ENCODE measurements around the gene USB1. TPM values are rescaled to one million over a fixed set of nuclear protein-coding genes. Genes with fewer than 3 reads are reported as not detected.
"Not testable (repeated sequence)": the region's sequence is repeated elsewhere in the genome, so short reads cannot be mapped to it uniquely, and the experiment has no call there.

USB1 gene
- total RNA-seq, 2 experiments from 2014 or later: 48.4 to 54.2 TPM

GRCh38 chr16:57977418-57978069 is 23.7 kb upstream of the USB1 start:
- CTCF ChIA-PET: interaction anchor here (0.9 to 1.6 kb wide), 3 partner anchors 22 to 79 kb away, joined by 3 read pairs; no protein-coding TSS in a partner anchor
- H3K4me1 Mint-ChIP-seq: no peaks in the 10 kb centered on the region
- no peaks in the 10 kb centered on the region for H3K36me3 Mint-ChIP-seq (ENCODE audit: low read depth)
- H3K27ac Mint-ChIP-seq: no peak overlapping the region
- no peak for DNase-seq
- peaks cover 5% of the 10 kb centered on the region for H3K27me3 Mint-ChIP-seq
- H3K9me3 Mint-ChIP-seq: no peaks in the 10 kb centered on the region
- H3K4me3 Mint-ChIP-seq: no peak overlapping the region
- POLR2A ChIA-PET: no interaction called here

- H3K4me3 Mint-ChIP-seq; H3K9me3 Mint-ChIP-seq; H3K36me3 Mint-ChIP-seq (ENCODE audit: low read depth); H3K4me1 Mint-ChIP-seq; POLR2A ChIA-PET; DNase-seq; H3K27me3 Mint-ChIP-seq; H3K27ac Mint-ChIP-seq: not testable (repeated sequence)
- CTCF ChIA-PET: interaction anchor here (1.6 kb wide), 1 partner anchor 79 kb away, joined by 3 read pairs; no protein-coding TSS in a partner anchor
Observed at GRCh38 chr16:57978070-57978465, 23.1 kb upstream of the USB1 start.

GRCh38 chr16:57979006-57979585 is 22.1 kb upstream of the USB1 start:
- Mint-ChIP-seq H3K4me1 (peaks cover under 1% of the 10 kb centered on the region), H3K9me3 (no peaks in the 10 kb centered on the region), H3K36me3 (ENCODE audit: low read depth) (no peaks in the 10 kb centered on the region), H3K27me3 (peaks cover 2% of the 10 kb centered on the region), H3K4me3 (no peak overlapping the region), H3K27ac (no peak overlapping the region)
- ChIA-PET CTCF (no interaction called here), POLR2A (no interaction called here)
- no peak for DNase-seq

- Mint-ChIP-seq H3K4me1 (peaks cover 14% of the 10 kb centered on the region), H3K27me3 (peaks cover 9% of the 10 kb centered on the region), H3K27ac (no peak overlapping the region), H3K9me3 (no peaks in the 10 kb centered on the region), H3K36me3 (ENCODE audit: low read depth) (no peaks in the 10 kb centered on the region), H3K4me3 (no peak overlapping the region)
- no peak for DNase-seq
- POLR2A ChIA-PET: no interaction called here
- CTCF ChIA-PET: no interaction called here
Observed at GRCh38 chr16:57981636-57982035, 19.6 kb upstream of the USB1 start.

- no peak overlapping the region for H3K27ac Mint-ChIP-seq
- no peak for DNase-seq
- no peaks in the 10 kb centered on the region for H3K9me3 Mint-ChIP-seq
- ChIA-PET POLR2A (no interaction called here), CTCF (no interaction called here)
- H3K4me1 Mint-ChIP-seq: peaks cover 14% of the 10 kb centered on the region
- peaks cover 9% of the 10 kb centered on the region for H3K27me3 Mint-ChIP-seq
- H3K36me3 Mint-ChIP-seq (ENCODE audit: low read depth): no peaks in the 10 kb centered on the region
- no peak overlapping the region for H3K4me3 Mint-ChIP-seq
Observed at GRCh38 chr16:57982385-57982784, 18.8 kb upstream of the USB1 start.

- peak; percentile 94 for DNase-seq
- Mint-ChIP-seq H3K4me1 (peaks cover 14% of the 10 kb centered on the region), H3K9me3 (no peaks in the 10 kb centered on the region), H3K36me3 (ENCODE audit: low read depth) (no peaks in the 10 kb centered on the region), H3K27me3 (peaks cover 9% of the 10 kb centered on the region), H3K27ac (no peak overlapping the region), H3K4me3 (peak overlapping the region; percentile 81)
- CTCF ChIA-PET: interaction anchor here (2.3 kb wide), 1 partner anchor 15 kb away, joined by 7 read pairs; no protein-coding TSS in a partner anchor
- POLR2A ChIA-PET: interaction anchor here (1.0 to 1.3 kb wide), 2 partner anchors 14 to 145 kb away, joined by 3 to 15 read pairs; partner anchors contain the start of gene CFAP20
Observed at GRCh38 chr16:57984443-57985203, 16.6 kb upstream of the USB1 start.

- H3K36me3 Mint-ChIP-seq (ENCODE audit: low read depth): no peaks in the 10 kb centered on the region
- no peaks in the 10 kb centered on the region for H3K9me3 Mint-ChIP-seq
- peaks cover 14% of the 10 kb centered on the region for H3K4me1 Mint-ChIP-seq
- no peak for DNase-seq
- peaks cover 9% of the 10 kb centered on the region for H3K27me3 Mint-ChIP-seq
- CTCF ChIA-PET: interaction anchor here (2.3 kb wide), 1 partner anchor 14 kb away, joined by 7 read pairs; no protein-coding TSS in a partner anchor
- H3K4me3 Mint-ChIP-seq: peak overlapping the region; percentile 81
- POLR2A ChIA-PET: interaction anchor here (1.0 to 1.3 kb wide), 2 partner anchors 13 to 144 kb away, joined by 3 to 15 read pairs; partner anchors contain the start of gene CFAP20
- no peak overlapping the region for H3K27ac Mint-ChIP-seq
Observed at GRCh38 chr16:57985204-57986181, 15.7 kb upstream of the USB1 start.

- POLR2A ChIA-PET: no interaction called here
- Mint-ChIP-seq H3K36me3 (ENCODE audit: low read depth) (no peaks in the 10 kb centered on the region), H3K4me1 (peaks cover 14% of the 10 kb centered on the region), H3K27me3 (peaks cover 9% of the 10 kb centered on the region), H3K27ac (no peak overlapping the region), H3K9me3 (no peaks in the 10 kb centered on the region), H3K4me3 (peak overlapping the region; percentile 42)
- CTCF ChIA-PET: no interaction called here
- no peak for DNase-seq
Observed at GRCh38 chr16:57986196-57986595, 15.0 kb upstream of the USB1 start.

GRCh38 chr16:57987441-57988177 is 13.6 kb upstream of the USB1 start:
- Mint-ChIP-seq H3K36me3 (ENCODE audit: low read depth) (no peaks in the 10 kb centered on the region), H3K9me3 (no peaks in the 10 kb centered on the region), H3K4me1 (peaks cover 14% of the 10 kb centered on the region), H3K4me3 (no peak overlapping the region), H3K27me3 (peaks cover 6% of the 10 kb centered on the region), H3K27ac (no peak overlapping the region)
- DNase-seq: no peak
- POLR2A ChIA-PET: interaction anchor here (0.9 kb wide), 1 partner anchor 14 kb away, joined by 3 read pairs; no protein-coding TSS in a partner anchor
- CTCF ChIA-PET: no interaction called here

GRCh38 chr16:57988929-57989328 is 12.3 kb upstream of the USB1 start:
- DNase-seq: no peak
- Mint-ChIP-seq H3K4me3 (no peak overlapping the region), H3K27ac (no peak overlapping the region), H3K9me3 (no peaks in the 10 kb centered on the region), H3K36me3 (ENCODE audit: low read depth) (no peaks in the 10 kb centered on the region), H3K4me1 (peaks cover 16% of the 10 kb centered on the region), H3K27me3 (peaks cover 6% of the 10 kb centered on the region)
- POLR2A ChIA-PET: interaction anchor here (1.6 to 1.7 kb wide), 2 partner anchors 9 to 11 kb away, joined by 7 to 10 read pairs; partner anchors contain the start of gene ZNF319
- CTCF ChIA-PET: interaction anchor here (0.7 kb wide), 2 partner anchors 9 to 279 kb away, joined by 3 read pairs; no protein-coding TSS in a partner anchor

- ChIA-PET CTCF (no interaction called here), POLR2A (no interaction called here)
- Mint-ChIP-seq H3K9me3 (no peaks in the 10 kb centered on the region), H3K27ac (no peak overlapping the region), H3K4me3 (no peak overlapping the region), H3K27me3 (no peaks in the 10 kb centered on the region), H3K4me1 (peaks cover 22% of the 10 kb centered on the region), H3K36me3 (ENCODE audit: low read depth) (peaks cover 20% of the 10 kb centered on the region)
- no peak for DNase-seq
Observed at GRCh38 chr16:57991551-57992059, 9.6 kb upstream of the USB1 start.

- Mint-ChIP-seq H3K9me3 (no peaks in the 10 kb centered on the region), H3K4me3 (no peak overlapping the region), H3K36me3 (ENCODE audit: low read depth) (peaks cover 24% of the 10 kb centered on the region), H3K4me1 (peaks cover 25% of the 10 kb centered on the region), H3K27me3 (no peaks in the 10 kb centered on the region), H3K27ac (no peak overlapping the region)
- DNase-seq: no peak
- POLR2A ChIA-PET: no interaction called here
- CTCF ChIA-PET: no interaction called here
Observed at GRCh38 chr16:57992084-57992483, 9.1 kb upstream of the USB1 start.
